HG03064 (cell line): Measurements from ENCODE around the gene SMURF1.
"Not testable (repeated sequence)": the region's sequence is repeated elsewhere in the genome, so short reads cannot be mapped to it uniquely, and the experiment has no call there.

ENCODE experiments used
- ATAC-seq: cut with Tn5 transposase; IDR thresholded peaks from one replicate; pipeline ENCODE4 v1.9.1; 2021; ENCODE audit warnings: low read depth; ENCODE audit not compliant: unreplicated experiment

SMURF1 gene

GRCh38 chr7:99072126-99072525 is 71.8 kb downstream of the SMURF1 start:
- ATAC-seq = no peak

- ATAC-seq = no peak
These were observed 73.5 kb downstream of the SMURF1 start for GRCh38 chr7:99070361-99070760.

- ATAC-seq = no peak
These were observed 82.7 kb downstream of the SMURF1 start for GRCh38 chr7:99061001-99061776.

DNA sequence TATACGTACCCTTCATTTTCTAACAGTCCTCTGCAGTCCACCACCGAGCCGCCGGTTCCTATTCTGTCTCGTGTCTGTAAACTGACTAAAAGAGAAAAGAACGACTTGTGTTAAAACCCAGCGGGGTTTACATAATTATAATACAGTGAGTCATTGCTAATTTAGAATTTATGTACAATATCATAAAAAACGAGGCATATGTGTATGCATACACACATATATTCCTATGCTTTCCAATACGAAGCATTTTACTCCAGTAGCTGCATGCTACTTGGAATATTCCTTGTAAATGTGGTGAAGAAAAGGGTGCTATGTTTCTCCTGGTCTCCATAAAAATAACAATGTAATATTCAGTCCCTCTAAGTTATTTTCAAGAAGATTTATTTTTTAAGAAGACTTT is 89.1 kb downstream of the SMURF1 start:
- no peak for ATAC-seq

DNA sequence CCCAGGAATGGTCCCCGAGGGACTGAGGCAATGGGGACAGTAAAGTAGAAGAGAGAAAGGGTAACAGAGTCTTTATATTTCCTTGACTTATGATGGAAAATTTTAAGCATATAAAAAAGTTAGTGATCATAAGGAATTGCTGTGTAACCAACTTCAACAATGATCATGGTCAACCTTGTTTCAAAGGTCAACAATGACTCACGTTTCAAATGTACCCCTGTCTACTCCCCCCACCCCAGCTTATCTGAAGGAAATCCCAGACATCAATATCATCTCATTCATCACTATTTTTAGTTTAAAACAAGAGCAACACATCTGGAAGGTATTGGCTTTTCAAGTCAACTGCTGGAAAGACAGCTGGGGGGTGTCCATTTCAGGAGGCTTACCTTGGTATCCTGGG is 92.9 kb downstream of the SMURF1 start:
- ATAC-seq = no peak

- no peak for ATAC-seq
These were observed 96.3 kb downstream of the SMURF1 start for GRCh38 chr7:99047526-99048077.

DNA sequence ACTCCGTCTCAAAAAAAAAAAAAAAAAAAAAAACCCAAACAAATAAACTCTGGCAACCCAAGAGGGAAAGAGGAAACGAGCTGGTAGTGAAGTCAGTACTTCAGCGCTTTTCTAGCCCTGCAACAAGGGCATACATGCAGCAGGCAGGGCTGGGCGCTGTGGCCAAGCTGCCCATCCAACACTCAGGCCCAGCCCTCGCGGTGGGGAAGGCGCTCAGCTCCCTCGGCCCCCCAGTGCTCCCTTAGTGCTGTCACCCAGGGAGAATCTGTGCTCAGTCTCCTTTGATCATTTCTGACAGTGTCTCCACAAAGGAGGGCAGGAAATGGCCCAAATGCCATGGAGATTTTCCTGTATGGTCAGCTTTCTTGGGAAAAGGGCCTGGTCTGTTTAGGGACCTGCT is 97.2 kb downstream of the SMURF1 start:
- ATAC-seq = no peak

DNA sequence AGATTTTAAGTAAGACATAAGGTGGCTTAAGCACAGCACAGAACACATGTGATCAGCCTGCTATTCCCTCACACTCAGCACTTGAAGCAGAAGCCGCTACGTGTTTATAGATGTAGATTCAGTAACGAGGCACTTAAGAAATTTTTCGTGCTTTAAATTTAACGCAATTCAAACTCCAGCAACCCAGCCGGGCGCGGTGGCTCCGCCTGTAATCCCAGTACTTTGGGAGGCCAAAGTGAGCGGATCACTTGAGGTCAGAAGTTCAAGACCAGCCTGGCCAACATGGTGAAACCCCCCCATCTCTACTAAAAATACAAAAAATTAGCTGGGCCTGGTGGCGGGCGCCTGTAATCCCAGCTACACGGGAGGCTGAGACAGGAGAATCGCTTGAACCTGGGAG is 97.6 kb downstream of the SMURF1 start:
- ATAC-seq = not testable (repeated sequence)

- ATAC-seq = not testable (repeated sequence)
These were observed 99.0 kb downstream of the SMURF1 start for GRCh38 chr7:99044858-99045257.

- ATAC-seq = no peak
These were observed 101.0 kb downstream of the SMURF1 start for GRCh38 chr7:99042957-99043356.

GRCh38 chr7:99041526-99041925 is 102.4 kb downstream of the SMURF1 start:
- ATAC-seq = no peak

DNA sequence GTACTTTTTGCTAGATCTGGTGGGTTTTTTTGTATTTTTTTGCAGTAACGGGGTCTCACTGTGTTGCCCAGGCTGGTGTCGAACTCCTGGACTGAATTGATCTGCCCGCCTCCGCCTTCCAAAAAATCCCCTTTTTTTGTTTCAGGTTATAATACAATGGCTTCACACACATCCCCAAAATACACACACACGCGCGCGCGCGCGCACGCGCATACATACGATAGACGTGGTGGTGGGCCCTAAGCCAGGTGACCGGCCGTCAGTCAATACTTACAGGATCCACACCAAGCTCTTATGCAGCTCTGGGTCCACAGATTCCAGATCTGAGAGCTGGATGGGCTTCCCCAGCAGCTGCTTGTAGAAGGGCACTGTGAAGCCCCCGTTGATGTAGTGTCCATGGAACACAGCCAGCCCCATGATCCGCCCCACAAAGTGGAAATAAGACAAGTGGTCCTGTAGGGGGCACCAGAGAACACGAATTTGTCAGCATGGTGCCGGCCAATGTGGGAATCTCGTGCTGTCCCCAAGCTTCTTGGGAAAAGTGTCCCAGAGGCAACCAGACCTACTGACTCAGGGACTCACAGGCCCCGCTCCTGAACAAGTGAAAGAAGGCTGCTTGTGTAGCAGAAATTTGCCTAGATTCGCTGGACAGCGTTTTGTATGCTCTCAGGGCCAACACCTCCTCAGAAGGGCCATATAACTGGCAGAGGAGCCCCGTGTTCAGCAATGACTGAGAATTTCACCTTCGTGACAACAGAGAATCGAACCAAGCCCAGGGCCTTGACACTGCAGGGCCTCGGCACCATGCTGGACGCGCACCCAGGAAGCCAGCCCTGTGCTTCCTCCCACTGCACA is 103.6 kb downstream of the SMURF1 start:
- no peak for ATAC-seq

GRCh38 chr7:99039384-99039891 is 104.5 kb downstream of the SMURF1 start:
- no peak for ATAC-seq

DNA sequence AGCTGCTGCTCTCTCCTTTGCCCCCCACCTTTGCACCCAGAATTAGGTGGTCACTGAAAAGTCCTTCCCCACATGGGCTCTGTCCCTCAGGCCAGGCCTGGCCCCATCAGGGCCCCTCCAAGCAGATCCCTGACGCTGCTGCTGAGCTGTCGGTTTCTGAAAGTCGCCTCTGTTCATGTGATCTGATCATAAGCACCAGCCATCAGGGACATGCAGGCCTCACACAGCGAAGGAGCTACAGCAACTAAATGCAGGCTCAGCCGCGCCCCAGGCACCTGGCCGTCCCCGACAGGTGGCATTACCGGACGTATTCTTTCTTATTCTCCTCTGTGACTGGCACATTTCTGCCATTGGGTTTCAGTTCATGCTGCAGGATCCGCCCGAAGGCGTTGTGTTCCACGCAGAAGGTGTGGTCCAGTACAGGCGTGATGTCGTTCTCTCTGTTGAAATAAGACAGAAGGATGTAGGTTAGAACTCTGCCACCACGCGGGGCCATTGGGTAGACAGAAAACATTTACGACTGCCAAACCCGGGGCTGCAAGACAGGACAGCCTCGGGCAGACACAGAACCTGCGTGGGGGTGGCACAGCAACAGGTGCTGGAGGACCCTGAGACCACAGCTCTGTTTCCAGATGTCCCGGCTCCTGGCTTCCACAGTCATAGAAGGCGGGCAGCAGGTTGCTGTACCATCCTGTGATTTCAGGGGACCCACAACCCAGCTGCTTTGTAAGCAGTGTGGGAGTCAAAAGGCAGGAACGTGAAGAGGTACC is 105.6 kb downstream of the SMURF1 start:
- no peak for ATAC-seq

DNA sequence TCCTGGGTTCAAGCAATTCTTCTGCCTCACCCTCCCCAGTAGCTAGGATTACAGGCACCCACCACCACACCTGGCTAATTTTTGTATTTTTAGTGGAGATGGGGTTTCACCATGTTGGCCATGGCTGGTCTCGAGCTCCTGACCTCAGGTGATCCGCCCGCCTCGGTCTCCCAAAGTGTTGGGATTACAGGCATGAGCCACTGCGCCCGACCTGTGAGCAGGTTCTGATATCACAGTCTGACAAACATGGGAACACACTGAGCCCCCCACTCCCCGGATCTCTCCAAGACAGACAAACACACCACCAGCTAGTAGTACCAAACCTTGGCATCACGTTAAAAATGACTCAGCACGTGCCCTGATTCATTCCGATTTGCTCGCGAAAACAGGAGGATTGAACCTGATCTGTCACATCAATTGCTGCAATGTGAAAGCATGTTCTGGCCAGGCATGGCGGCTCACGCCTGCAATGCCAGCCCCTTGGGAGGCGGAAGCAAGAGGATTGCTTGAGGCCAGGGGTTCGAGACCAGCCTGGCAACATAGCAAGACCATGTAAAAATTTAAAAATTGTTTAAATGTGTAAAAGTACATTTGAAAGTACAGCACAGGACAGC is 106.5 kb downstream of the SMURF1 start:
- ATAC-seq = no peak

DNA sequence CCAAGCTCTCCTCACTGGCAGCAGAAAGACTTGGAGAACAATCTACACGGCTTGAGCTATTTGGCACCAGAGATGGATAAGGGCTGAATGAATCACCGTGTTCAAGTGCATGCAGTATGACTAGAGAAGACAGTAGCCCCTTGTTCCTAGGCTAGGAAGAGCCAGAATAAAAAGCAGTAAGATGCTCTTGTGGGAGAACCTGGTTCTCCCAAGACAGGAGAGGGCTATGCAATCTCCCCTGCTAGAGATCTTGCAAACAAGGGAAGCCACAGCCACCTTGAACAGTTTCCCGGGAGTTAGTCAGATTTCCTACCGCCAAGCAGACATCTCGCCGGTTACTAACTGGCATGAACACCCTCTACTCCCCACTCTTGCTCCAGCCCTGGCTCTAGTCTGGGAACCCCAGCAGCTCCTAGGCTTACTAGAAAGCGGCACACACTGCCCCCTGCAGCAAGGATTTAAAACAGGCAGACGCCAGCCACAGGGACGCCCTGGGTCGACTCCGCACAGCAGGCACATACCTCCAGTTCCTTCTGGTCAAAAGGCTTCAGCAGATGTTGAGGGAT is 107.3 kb downstream of the SMURF1 start:
- ATAC-seq = no peak

DNA sequence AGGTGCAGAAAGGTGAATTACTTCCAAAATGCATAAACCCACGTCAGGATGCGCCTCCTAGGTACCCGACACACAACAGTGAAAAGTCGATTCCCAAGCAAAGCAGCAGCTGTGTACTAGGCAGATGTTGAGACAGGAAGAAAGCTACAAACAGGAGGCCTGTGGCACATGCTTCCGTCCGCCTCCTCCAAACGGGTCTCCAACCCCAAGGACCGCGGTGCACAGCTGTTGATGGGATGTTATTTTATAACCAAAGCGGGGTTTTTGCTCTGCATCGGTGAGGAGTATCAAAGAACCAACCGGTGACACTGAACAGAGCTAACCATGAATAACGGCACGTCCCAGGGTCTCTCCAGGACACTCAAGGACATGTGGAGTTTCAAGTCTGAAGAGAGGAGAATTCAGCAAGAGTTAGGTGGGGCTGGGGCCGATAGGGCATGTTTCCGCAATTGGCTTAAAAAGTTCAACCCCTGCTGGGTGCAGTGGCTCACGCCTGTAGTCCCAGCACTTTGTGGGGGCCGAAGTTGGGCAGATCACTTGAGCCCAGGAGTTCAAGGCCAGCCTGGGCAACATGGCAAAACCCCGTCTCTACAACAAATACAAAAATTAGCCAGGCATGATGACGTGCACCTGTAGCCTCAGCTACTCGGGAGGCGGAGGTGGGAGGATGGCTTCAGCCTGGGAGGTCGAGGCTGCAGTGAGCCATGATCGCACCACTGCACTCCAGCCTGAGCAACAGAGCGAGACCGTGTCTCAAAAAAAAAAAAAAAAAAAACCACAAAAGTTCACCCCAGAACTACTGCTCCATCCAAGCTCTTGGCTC is 108.0 kb downstream of the SMURF1 start:
- no peak for ATAC-seq

DNA sequence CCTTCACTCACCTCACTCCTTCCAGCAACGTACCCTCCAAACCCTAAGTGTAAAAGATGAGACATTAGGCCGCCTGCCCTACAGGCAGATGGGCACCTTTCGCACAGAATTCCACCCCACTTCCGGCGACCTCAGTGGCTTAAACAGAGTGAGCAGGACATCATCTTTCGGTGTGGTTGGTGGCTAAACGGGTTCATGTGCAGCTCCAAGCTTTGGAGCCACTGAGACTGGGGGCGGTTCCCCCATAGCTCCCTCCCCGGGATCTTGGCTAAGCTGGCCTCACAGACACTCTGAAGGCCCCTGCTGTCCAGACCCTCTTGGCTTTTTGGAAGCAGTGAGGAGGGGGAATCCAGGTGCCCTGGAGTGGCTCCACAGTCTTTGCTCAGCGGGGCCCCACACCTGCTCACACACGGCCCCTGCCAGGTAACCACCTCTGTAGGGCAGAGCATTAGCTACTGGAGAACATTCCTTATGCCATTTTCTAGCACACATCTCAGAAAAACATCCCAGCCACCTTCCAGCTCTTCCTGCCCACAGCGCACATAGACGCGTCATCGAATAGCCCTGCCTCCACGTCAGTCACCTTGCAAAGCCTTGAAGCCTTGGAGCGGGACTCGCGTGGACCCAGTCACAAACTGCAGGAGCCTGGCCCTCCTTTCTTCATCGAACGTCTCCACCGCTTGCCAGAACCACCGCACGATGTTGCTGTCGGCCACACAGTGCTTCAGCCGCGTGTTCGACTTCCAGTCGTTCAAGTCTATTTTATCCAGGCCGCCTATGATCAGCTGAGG is 108.8 kb downstream of the SMURF1 start:
- ATAC-seq = no peak
